Endometrial microvascular endothelial cells (primary cell): ENCODE results near the gene IGFBP4. TPM values are rescaled to one million over a fixed set of nuclear protein-coding genes. Genes with fewer than 3 reads are reported as not detected.

Experiments
- in situ Hi-C: cut with HindIII; loops from 2 replicates; pipeline ENCODE4 v1.10.0; 2017; ENCODE audit warnings: low sequenced_read_pairs, low pct_unique_long_range_greater_than_20kb; ENCODE audit errors: inconsistent ontology term
- total RNA-seq: library from RNA; depleted of rRNA; stranded (reverse); fragments of >200 nt; gene quantifications from one replicate; pipeline ENCODE4 v1.2.3, GENCODE V29; 2015; ENCODE audit errors: inconsistent ontology term

IGFBP4 gene
- total RNA-seq, 1 donor from 2014 or later: 66.7 TPM

GRCh38 chr17:40430272-40431230 lies 12.7 kb upstream of the IGFBP4 start:
- in situ Hi-C loops: no loop called here

- in situ Hi-C loops: no loop called here
Measured at GRCh38 chr17:40431231-40431602, 12.0 kb upstream of the IGFBP4 start.

DNA sequence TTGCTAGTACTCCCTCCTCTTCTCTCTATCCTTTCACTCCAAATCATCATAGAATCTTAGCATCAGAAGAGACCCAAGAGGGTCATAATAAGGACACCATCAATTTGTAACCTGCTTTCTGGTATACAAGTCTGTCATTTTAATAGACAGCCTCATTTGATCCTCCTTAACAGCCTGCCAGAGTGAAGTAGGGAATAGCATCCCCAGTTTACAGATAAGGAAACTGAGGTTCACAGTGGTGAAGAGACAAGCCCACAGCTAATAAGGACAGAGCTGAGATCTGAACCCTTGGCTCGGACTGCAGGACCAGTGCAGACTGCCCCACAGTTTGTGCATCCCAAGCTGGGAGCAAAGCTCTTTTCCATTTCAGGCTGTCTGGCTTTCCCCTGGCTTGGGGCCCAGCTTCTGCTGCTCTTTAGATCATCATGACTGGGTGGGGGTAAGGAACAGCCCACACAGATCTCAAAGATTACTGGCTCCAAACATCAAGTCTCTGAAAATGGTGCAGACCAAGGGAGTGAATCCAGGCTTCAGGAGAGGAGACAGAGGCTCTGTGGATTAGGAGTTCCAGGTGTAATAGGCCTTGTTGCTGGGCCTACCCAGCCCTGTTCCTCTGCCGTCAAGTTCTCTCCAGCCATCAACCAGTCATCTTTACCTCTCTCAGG lies 10.3 kb upstream of the IGFBP4 start:
- in situ Hi-C loops: no loop called here

DNA sequence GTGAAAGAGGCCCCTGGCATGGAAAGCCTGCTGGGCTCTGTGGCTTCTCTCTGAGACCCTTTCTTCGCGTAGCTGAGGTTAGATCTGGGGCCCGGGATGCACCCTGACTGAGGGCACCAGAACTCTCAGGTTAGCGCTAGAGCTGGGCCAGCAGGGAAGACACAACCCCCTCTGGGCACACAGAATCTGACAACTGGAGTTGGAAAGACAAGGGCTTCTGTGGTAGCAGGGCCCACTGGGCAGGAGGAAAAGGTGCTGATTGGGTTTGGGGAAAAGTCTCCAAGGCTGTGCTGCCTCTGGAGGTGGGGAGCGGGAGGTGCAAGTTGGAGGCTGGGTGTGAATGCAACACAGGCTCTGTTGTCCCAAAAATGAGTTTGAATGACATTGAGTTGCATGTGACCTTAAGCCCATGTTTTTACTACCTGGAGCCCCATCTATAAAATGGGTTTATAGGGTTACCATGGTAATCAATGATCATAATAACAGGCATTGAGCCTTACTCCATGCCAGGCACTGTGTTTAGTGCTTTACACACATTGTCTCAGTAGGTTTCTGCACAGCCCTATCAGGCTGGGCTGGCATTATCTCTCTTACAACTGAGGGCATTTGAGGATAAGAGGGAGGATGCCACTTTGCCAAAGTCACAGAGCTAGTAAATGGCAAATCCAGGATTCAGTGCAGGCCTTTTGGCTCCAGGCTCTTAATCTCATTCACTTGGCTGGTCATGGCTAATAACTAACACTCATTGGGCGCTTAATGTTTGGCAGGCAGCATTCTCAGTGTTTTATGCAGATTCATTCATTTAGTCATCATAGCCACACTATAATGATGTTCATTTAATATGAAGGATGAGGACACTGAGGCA lies 9.5 kb upstream of the IGFBP4 start:
- in situ Hi-C loops: no loop called here

GRCh38 chr17:40436636-40437035 lies 6.6 kb upstream of the IGFBP4 start:
- in situ Hi-C loops: no loop called here

DNA sequence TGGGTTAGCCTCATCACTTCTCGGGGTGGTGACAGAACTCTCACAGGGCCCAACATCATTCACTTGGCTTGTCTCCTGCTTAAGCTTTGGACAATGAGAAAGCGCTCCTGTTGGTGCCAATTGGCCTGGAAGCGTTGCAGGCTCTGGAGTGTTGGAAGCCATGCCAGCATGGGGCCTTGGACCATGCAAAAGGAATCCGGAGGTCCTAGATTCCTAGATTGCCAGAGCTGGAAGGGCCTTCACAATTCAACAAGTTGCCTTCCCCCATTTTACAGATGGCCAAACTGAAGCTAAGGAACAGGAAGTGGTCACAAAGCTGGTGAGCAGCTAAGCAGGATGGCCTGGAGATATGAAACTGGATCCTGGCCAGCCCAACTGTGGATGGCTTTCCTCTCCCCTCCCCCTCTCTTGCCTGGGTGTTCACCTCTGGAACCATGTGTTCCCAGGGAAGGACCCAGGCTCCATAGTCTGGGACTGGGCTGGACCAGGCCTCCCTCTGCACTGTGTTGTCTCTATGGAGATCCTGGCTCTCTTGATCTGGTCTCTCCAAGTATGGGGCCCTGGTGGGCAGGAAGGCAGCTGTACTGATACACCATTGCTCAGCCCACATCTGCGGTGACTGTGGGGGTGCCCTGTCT lies 6.0 kb upstream of the IGFBP4 start:
- in situ Hi-C loops: no loop called here

DNA sequence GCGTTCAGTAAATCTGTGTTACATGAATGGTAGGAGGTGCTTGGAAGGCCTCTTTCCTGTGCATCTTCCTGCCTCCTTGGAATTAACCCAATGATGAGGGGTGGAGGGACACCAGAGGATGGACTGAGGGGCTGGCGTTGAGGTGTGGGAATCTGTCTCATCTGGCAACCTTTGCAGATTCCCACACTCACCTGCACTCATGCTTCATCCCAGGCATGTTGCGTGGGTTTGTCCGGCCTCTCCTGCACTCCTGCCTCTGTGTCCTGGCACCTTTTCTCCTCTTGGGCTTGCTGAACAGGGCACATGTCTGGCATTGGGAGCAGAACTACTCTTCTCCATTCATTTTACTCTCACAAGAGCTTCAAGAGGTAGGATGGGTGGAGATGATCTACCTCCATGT lies 3.1 kb upstream of the IGFBP4 start:
- in situ Hi-C loops: loop anchor here (10.0 kb wide), 3 partner anchors 55 to 105 kb away; partner anchors contain the start of gene GJD3

DNA sequence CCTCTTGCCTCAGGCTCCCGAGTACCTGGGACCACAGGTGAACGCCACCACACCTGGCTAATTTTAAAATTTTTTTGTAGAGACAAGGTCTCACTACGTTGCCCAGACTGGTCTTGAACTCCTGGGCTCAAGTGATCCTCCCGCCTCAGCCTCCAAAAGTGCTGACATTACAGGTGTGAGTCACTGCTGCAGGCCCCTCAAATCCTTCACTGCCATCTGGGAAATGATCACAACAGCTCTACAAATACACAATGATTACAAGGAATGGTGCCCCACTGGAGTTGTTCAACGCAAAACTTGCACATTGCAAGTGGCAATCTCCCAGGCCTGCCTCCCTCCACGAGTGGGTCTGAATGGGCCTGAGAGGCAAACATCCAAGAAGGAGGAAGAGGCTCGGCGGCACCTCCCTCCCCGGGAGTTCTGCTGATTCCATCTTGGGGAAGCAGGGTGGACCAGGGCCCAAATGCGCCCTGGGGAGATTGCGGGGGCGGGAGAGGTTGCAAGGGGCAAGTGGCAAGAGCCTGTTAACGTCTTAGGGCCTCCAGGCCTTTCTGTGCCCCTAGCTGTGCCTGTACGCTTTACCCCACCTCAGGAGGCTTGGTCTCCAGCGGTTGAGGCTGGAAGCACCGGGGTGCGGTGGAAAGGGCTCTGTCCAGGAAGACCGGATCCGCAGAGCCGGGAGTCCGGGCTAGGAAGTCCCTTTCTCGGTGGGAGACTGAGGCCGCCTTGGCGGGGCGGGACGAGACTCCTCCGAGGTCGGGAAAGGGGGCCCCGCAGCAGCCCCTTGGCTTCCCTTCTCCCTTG lies 656 bp upstream of the IGFBP4 start:
- in situ Hi-C loops: loop anchor here (10.0 kb wide), 3 partner anchors 52 to 102 kb away; partner anchors contain the start of gene GJD3

DNA sequence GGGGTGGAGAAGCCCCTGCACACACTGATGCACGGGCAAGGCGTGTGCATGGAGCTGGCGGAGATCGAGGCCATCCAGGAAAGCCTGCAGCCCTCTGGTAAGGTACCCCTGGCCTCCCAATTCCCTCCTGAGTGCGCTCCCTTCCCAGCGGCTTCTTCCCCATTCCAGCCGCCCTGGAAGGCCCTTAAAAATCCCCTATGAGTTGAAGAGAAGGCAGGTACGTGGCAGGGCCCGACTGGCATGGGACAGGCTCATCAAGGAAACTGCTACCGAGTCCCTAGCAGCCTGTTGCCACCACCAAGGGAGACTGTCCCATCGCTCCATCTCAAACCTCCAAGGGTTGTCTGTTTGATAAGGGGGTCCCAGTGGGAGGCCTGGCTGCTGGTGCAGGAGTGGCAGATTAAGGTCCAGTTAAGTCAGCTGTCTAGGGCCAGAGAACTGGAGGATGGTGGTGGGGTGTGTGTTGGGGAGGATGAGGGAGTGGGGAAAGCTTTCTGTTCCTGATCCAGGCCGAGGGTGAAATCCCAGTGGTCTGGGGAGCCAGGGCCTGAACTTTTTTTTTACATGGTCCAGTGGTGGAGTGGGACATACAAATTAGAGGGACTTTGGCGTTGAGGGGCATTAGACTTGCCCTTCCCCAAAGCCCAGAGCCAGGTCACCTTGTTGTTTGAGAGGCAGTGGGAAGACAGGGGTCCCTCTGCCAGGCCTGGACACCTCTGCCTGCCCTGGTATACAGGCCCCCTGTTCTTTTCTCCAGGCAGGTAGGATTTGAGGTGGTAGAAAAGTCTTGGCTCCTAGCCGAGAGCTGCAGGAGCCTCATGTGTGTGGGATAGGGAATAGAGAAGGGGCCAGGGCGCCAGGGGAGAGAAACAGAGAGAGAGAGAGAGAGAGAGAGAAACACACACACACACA lies 994 bp downstream of the IGFBP4 start:
- in situ Hi-C loops: loop anchor here (10.0 kb wide), 3 partner anchors 51 to 101 kb away; partner anchors contain the start of gene GJD3

DNA sequence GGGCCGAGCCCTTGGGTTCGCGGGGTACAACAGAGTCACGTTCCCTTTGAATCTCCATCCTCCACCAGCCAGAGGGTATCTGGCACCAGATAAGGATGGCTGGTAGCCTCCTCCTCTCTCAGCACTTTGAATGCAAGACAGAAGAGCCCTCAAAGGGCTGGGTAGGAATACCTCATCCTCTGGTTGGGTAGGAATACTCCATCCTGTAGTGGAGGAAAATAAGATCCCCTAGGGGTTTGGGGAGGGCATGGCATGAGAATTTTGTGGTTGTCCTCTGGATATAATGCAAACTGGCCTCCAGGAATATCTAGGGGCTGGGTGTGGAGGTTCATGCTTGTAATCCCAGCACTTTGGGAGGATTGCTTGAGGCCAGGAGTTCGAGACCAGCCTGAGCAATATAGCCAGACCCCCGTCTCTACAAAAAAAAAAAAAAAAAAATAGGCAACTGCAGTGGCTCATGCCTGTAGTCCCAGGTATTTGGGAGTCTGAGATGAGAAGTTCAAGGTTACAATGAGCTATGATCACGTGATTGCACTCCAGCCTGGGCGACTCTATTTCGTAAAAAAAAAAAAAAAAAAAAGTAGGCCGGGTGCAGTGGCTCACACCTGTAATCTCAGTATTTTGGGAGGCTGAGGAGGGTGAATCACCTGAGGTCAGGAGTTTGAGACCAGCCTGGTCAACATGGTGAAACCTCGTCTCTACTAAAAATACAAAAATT lies 2.7 kb downstream of the IGFBP4 start:
- in situ Hi-C loops: loop anchor here (10.0 kb wide), 3 partner anchors 49 to 99 kb away; partner anchors contain the start of gene GJD3

DNA sequence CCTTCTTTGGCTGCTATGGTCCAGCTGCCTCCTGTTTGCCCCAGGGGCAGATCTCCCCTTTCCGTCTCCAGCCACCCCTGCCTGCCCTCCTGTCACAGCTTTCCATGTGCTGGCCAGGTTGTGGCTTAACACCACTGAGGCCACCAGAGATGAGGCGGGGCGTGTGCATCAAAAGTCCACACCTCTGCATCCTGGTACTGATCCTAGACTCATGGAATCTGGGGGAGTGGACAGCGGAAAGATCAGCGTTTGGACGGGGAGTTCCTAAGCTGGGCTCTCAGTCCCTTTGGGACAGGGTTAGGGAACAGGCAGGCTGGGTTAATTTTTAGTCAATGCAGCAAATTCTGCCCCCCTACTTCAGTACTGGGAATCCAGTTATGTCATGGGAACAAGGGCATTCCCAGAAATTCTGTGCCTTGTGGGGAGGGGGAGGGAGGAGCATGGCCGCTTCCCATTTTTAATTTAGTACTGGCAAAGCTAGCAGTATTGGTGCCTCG lies 3.9 kb downstream of the IGFBP4 start:
- in situ Hi-C loops: loop anchor here (10.0 kb wide), 3 partner anchors 48 to 98 kb away; partner anchors contain the start of gene GJD3

DNA sequence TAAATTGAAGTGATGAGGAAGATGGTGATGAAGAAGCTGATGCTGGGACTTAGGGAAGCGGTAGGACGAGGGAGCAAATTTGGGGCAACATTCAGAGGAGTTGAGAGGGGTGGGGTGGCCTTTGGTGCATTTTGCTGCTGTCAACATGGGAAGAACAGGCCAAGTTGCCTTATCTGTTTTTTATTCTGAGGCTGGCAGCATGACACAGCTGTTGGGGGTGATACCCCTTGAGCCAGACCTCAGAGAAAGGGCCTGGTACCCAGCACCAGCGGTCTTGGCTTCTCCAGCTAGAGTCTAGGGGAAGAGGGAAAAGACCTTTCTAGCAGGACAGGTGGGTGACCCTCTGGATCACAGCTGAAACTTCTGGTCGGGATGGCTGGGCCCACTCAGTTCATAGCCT lies 4.6 kb downstream of the IGFBP4 start:
- in situ Hi-C loops: loop anchor here (10.0 kb wide), 3 partner anchors 47 to 97 kb away; partner anchors contain the start of gene GJD3

GRCh38 chr17:40448213-40448638 lies 5.0 kb downstream of the IGFBP4 start:
- in situ Hi-C loops: loop anchor here (10.0 kb wide), 3 partner anchors 47 to 97 kb away; partner anchors contain the start of gene GJD3

DNA sequence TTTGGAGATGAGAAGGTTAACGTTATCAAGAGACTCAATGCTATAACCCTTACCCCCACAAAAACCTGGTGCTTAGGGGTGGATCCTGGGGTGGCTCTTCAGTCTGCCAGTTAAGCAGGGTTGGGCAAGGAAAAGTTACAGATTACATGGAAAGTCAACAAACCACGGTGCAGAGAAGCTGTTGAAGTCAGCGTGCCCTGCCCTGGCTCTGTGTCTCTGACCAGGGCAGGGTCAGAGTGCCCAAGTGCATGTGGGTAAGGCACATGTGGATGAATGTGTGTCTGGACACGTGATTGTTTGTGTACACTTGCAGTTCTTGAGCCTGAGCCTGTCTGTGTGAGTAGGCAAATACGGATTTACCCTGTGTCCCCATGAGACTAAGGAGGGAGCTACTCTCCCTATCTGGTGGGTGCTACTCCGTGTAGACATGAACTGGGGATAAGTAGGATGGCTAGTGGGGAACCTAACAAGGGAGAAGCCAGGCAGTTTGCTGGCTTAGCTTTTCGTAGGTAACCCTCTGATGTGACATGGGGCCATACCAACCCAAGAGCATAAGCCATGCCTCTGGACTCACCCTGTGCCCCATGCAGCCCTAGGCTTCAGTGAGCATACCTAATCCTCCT lies 5.5 kb downstream of the IGFBP4 start:
- in situ Hi-C loops: loop anchor here (10.0 kb wide), 3 partner anchors 46 to 96 kb away; partner anchors contain the start of gene GJD3

DNA sequence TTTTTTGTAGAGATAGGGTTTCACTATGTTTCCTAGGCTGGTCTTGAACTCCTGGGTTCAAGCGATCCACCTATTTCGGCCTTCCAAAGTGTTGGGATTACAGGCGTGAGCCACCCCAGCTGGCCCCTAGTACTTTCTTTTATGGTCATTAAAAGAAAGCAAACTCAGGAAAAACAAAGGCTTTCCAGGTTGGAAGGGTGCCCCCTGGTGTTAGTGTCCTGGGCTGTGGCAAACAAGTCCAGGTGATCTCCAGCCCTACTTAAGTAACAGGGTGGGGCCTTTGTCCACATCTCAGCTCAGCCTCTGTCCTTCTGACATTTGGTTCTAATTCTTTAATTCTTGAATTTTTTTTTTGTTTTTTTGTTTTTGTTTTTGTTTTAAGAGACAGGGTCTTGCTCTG lies 6.9 kb downstream of the IGFBP4 start:
- in situ Hi-C loops: no loop called here
